Peyer's patch (tissue), 4 donors: ENCODE data around the gene FBXL16.

Experiments
- POLR2A ChIP-seq, 2 donors: fragments of 450-650 bp; IDR thresholded peaks; one replicate each; pipeline ENCODE4 v1.5.1; 2017; ENCODE audit warnings: antibody characterized with exemption in 2 of 2, mild to moderate bottlenecking in 2 of 2, moderate library complexity in 2 of 2
- TF ChIP-seq, protein P1 (sequence below), 6 experiments: fragments of 450-650 bp in 4 of 6; fragments of 200-600 bp in 2 of 6; sonication (generic) in 1 of 6; IDR thresholded peaks; one replicate each; pipeline ENCODE4 v1.5.1; 2017 to 2019; ENCODE audit warnings: antibody characterized with exemption in 6 of 6, mild to moderate bottlenecking in 3 of 6, moderate library complexity in 1 of 6

DNA sequence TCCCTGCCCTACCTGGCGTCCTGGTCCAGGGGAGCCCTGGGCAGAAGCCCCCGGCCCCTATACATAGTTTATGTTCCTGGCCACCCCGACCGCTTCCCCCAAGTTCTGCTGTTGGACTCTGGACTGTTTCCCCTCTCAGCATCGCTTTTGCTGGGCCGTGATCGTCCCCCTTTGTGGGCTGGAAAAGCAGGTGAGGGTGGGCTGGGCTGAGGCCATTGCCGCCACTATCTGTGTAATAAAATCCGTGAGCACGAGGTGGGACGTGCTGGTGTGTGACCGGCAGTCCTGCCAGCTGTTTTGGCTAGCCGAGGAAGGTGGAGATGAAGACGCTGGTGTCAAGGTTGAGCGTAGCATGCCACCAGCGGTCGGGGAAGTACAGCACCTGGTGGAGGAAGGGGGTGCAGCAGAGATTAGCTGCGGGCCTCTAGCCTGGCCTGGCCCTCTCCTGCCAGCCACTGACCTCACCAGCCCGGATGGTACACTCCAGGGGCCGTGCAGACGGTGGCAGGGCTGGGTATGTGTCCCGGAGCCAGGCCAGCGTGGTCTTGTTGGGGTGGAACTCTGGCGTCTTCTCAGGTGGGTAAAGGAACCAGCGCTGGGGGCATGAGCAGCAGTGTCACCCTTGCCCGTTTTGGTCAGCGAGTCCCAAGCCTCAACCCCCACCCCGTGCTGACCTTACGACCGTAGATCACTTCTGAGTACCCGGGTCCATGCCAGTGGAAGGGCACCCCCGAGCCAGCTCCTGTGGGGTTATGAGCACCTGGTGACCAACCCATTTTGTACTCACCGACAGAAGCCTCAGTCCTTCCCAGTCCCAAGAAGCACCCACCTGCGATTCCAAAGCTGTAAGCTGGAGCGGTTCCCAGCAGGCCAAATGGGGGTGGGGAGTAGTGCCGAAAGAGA, 22.9 kb downstream of the FBXL16 start:
- TF ChIP-seq, protein P1, sequence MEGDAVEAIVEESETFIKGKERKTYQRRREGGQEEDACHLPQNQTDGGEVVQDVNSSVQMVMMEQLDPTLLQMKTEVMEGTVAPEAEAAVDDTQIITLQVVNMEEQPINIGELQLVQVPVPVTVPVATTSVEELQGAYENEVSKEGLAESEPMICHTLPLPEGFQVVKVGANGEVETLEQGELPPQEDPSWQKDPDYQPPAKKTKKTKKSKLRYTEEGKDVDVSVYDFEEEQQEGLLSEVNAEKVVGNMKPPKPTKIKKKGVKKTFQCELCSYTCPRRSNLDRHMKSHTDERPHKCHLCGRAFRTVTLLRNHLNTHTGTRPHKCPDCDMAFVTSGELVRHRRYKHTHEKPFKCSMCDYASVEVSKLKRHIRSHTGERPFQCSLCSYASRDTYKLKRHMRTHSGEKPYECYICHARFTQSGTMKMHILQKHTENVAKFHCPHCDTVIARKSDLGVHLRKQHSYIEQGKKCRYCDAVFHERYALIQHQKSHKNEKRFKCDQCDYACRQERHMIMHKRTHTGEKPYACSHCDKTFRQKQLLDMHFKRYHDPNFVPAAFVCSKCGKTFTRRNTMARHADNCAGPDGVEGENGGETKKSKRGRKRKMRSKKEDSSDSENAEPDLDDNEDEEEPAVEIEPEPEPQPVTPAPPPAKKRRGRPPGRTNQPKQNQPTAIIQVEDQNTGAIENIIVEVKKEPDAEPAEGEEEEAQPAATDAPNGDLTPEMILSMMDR (IDR thresholded peaks at IDR 0.05), result no peak
- TF ChIP-seq POLR2A (IDR thresholded peaks at IDR 0.05), result no peak
